HFFc6 (cell line): ENCODE results near the gene SIGLECL1. TPM values are rescaled to one million over a fixed set of nuclear protein-coding genes. Genes with fewer than 3 reads are reported as not detected.

Experiments used
- DNase-seq: peaks from one replicate; pipeline ENCODE4 v3.0.0-alpha.2; 2018
- H3K27ac Mint-ChIP-seq: 2 replicates; pipeline ENCODE4 v1.8.0; 2020; ENCODE audit warnings: mild to moderate bottlenecking, mixed read lengths
- H3K27me3 Mint-ChIP-seq: 2 replicates; pipeline ENCODE4 v1.8.0; 2021; ENCODE audit warnings: mild to moderate bottlenecking, moderate library complexity, mixed read lengths; ENCODE audit not compliant: insufficient read depth
- H3K36me3 Mint-ChIP-seq: 2 replicates; pipeline ENCODE4 v1.8.0; 2021; ENCODE audit warnings: low read depth, mixed read lengths
- H3K4me1 Mint-ChIP-seq: 2 replicates; pipeline ENCODE4 v1.8.0; 2020; ENCODE audit warnings: low read depth, mixed read lengths
- H3K4me3 Mint-ChIP-seq: 2 replicates; pipeline ENCODE4 v1.8.0; 2020; ENCODE audit warnings: mild to moderate bottlenecking, moderate library complexity, mixed read lengths
- H3K9me3 Mint-ChIP-seq: 2 replicates; pipeline ENCODE4 v1.8.0; 2020; ENCODE audit warnings: mild to moderate bottlenecking, mixed read lengths
- CTCF ChIP-seq: fragments of 200-600 bp; sonication (generic); IDR thresholded peaks from 2 replicates; pipeline ENCODE4 v1.5.0; 2021; ENCODE audit warnings: antibody characterized with exemption, mild to moderate bottlenecking
- total RNA-seq, 6 experiments: library from RNA; stranded (reverse); fragmentation: NEBNext Ultra II Directional; extraction: Animal tissue kit (Norgen Biotek cat#: 25700); gene quantifications; 2 replicates in 1 of 6; 3 replicates in 5 of 6; pipeline ENCODE4 v1.2.3, GENCODE V29; 2021

The SIGLECL1 gene
- total RNA-seq, 6 experiments from 2014 or later, result not detected

DNA sequence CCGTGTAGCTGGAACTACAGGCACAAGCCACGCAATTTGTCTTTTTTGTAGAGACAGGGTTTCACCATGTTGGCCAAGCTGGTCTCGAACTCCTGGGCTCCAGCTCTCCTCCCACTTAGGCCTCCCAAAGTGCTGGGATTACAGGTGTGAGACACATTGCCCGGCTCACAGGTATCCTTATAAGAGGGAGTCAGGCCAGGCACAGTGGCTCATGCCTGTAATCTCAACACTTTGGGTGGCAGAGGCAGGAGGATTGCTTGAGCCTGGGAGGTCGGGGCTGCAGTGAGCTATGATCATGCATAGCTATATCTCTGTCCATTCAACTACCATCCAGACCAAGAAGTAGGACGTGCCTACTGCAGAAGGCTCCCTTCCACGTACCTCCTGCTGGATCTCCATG is 50.4 kb downstream of the SIGLECL1 start:
- Mint-ChIP-seq H3K27ac (no peak overlapping the region), H3K9me3 (peaks cover 44% of the 10 kb centered on the region), H3K4me3 (no peak overlapping the region), H3K4me1 (no peaks in the 10 kb centered on the region), H3K36me3 (no peaks in the 10 kb centered on the region; the same call in 1 of the 2 replicates), H3K27me3 (peaks cover 7% of the 10 kb centered on the region)
- TF ChIP-seq CTCF, result no peak
- no peak for DNase-seq

DNA sequence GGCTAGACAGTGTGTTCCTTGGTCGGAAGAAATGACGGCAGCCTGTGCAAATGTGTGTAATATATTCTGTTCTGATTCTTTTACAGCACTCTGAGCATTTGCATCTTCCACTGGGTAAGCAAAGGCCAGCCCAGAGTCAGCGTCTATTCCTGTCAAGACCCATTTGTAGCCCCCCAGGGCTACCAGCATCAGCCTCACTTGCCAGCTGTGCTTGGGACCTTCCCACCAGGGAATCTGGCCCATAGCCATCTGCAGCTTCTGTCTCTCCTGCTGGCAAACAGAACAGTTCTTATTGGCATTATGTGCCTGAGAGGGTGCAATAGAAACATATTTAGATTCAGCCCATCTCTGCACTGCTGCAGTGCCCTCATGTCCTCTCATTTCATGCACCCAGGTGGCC is 54.6 kb downstream of the SIGLECL1 start:
- H3K4me1 Mint-ChIP-seq, result no peaks in the 10 kb centered on the region
- no peak for TF ChIP-seq CTCF
- H3K27ac Mint-ChIP-seq, result no peak overlapping the region
- no peaks in the 10 kb centered on the region; the same call in 1 of the 2 replicates for H3K36me3 Mint-ChIP-seq
- H3K9me3 Mint-ChIP-seq, result peaks cover 45% of the 10 kb centered on the region
- no peak overlapping the region for H3K4me3 Mint-ChIP-seq
- DNase-seq, result no peak
- H3K27me3 Mint-ChIP-seq, result peaks cover 4% of the 10 kb centered on the region

DNA sequence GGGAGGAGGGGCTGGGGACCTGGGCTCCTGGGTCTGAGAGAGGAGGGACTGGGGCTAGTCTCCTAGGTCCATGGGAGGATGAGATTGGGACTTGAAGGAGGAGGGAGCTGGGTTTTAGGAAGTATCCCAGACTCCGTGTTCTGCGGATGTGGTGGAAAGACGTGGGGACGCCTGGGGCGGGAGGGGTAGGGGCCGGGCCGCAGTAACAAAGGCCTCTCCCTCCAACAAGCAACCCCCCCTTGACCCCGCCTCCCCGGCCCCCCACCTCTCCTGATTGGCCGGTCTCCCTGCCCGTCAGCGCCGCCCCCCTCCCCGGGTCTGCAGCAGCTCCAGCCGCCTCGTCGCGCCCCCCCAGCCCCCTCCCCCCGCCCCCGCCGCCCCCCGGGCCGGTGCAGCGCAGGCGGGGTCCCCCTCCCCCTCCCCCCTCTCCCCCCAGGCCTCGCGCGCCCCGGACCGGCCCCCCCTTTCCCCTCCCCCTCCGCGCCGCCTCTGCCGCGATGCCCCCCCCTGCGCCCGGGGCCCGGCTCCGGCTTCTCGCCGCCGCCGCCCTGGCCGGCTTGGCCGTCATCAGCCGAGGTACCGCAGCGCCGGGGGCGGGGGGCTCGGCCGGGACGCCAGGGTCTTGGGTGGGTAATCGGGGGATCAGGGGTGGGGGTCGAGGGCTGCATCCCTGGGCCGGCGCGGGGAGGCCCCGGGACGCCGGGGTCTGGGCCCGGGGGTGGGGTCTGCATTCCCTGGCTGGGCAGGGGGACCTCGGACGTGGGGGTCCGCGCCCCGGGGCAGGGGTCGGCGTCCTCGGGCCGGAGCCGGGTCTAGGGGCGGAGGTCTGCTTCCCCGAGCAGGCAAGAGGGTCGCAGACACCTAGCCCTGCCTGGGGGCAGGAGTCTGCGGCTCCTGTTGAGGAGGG is 60.7 kb downstream of the SIGLECL1 start, which contains the start of gene IGLON5:
Gene IGLON5, plus strand, starts transcription at position 294 of the 907 bp plus-strand sequence. Its CDS starts 204 bp downstream, at position 498.
- Mint-ChIP-seq H3K27ac (no peak within 1 kb of the TSS), H3K9me3 (peaks cover 16% of the 10 kb centered on the region)

GRCh38 chr19:51316688-51317087 is 65.8 kb downstream of the SIGLECL1 start:
- H3K27me3 Mint-ChIP-seq, result peaks cover 8% of the 10 kb centered on the region
- H3K27ac Mint-ChIP-seq, result no peak overlapping the region
- H3K4me3 Mint-ChIP-seq, result no peak overlapping the region
- TF ChIP-seq CTCF, result no peak
- peaks cover 5% of the 10 kb centered on the region for H3K9me3 Mint-ChIP-seq
- H3K36me3 Mint-ChIP-seq, result no peaks in the 10 kb centered on the region
- DNase-seq, result no peak
- no peaks in the 10 kb centered on the region for H3K4me1 Mint-ChIP-seq

More for the DNA sequence above, 60.7 kb downstream of the SIGLECL1 start, which contains the start of gene IGLON5:
- TF ChIP-seq CTCF, result no peak
- Mint-ChIP-seq H3K4me3 (no peak within 1 kb of the TSS), H3K4me1 (no peaks in the 10 kb centered on the region), H3K27me3 (peaks cover 12% of the 10 kb centered on the region), H3K36me3 (no peaks in the 10 kb centered on the region)
- no peak for DNase-seq

GRCh38 chr19:51317376-51317775 is 66.5 kb downstream of the SIGLECL1 start:
- no peak for DNase-seq

More at GRCh38 chr19:51317376-51317775, 66.5 kb downstream of the SIGLECL1 start:
- peaks cover 7% of the 10 kb centered on the region for H3K9me3 Mint-ChIP-seq
- H3K27ac Mint-ChIP-seq, result no peak overlapping the region
- H3K36me3 Mint-ChIP-seq, result no peaks in the 10 kb centered on the region
- no peak for TF ChIP-seq CTCF
- H3K4me3 Mint-ChIP-seq, result no peak overlapping the region
- no peaks in the 10 kb centered on the region for H3K4me1 Mint-ChIP-seq
- peaks cover 6% of the 10 kb centered on the region for H3K27me3 Mint-ChIP-seq
